Stimulated activated naive CD8-positive, alpha-beta T cell treated with anti-CD3 and anti-CD28 coated beads, Interleukin-15, Interleukin-2, amounts not matched to agents 100 ng/mL and 50 ng/mL, for 24 hours (primary cell): ENCODE measurements around the gene NSD1.
"Not testable (repeated sequence)": the region's sequence is repeated elsewhere in the genome, so short reads cannot be mapped to it uniquely, and the experiment has no call there.

Source experiments
- H3K27ac Mint-ChIP-seq: one replicate; pipeline ENCODE4 v1.8.0; 2021; ENCODE audit warnings: mild to moderate bottlenecking, mixed read lengths
- H3K27me3 Mint-ChIP-seq: one replicate; pipeline ENCODE4 v1.8.0; 2021; ENCODE audit warnings: mixed read lengths
- H3K36me3 Mint-ChIP-seq: one replicate; pipeline ENCODE4 v1.8.0; 2021; ENCODE audit warnings: low read depth, mixed read lengths
- H3K4me1 Mint-ChIP-seq: one replicate; pipeline ENCODE4 v1.8.0; 2021; ENCODE audit warnings: low read depth, mixed read lengths
- H3K4me3 Mint-ChIP-seq: one replicate; pipeline ENCODE4 v1.8.0; 2021; ENCODE audit warnings: mild to moderate bottlenecking, mixed read lengths
- H3K9me3 Mint-ChIP-seq: one replicate; pipeline ENCODE4 v1.8.0; 2021; ENCODE audit warnings: mixed read lengths

NSD1 gene

GRCh38 chr5:177242304-177242703, 108.7 kb downstream of the NSD1 start:
- Mint-ChIP-seq H3K4me1 (no peaks in the 10 kb centered on the region), H3K9me3 (no peaks in the 10 kb centered on the region), H3K36me3 (peaks cover 67% of the 10 kb centered on the region), H3K4me3 (no peak overlapping the region), H3K27ac (no peak overlapping the region), H3K27me3 (no peaks in the 10 kb centered on the region)

- H3K36me3 Mint-ChIP-seq = peaks cover 62% of the 10 kb centered on the region
- no peaks in the 10 kb centered on the region for H3K4me1 Mint-ChIP-seq
- H3K27me3 Mint-ChIP-seq = no peaks in the 10 kb centered on the region
- no peak overlapping the region for H3K4me3 Mint-ChIP-seq
- peak overlapping the region; percentile 24 for H3K27ac Mint-ChIP-seq
- no peaks in the 10 kb centered on the region for H3K9me3 Mint-ChIP-seq
Observed at GRCh38 chr5:177249761-177250537, 116.4 kb downstream of the NSD1 start.

- H3K9me3 Mint-ChIP-seq = no peaks in the 10 kb centered on the region
- peaks cover 65% of the 10 kb centered on the region for H3K36me3 Mint-ChIP-seq
- no peak overlapping the region for H3K4me3 Mint-ChIP-seq
- no peak overlapping the region for H3K27ac Mint-ChIP-seq
- H3K4me1 Mint-ChIP-seq = no peaks in the 10 kb centered on the region
- H3K27me3 Mint-ChIP-seq = no peaks in the 10 kb centered on the region
Observed at GRCh38 chr5:177253252-177253651, 119.7 kb downstream of the NSD1 start.

- Mint-ChIP-seq H3K4me1 (no peaks in the 10 kb centered on the region), H3K4me3 (no peak overlapping the region), H3K27ac (peak overlapping the region; percentile 48), H3K36me3 (peaks cover 76% of the 10 kb centered on the region), H3K9me3 (no peaks in the 10 kb centered on the region), H3K27me3 (no peaks in the 10 kb centered on the region)
Observed at GRCh38 chr5:177256296-177256695, 122.7 kb downstream of the NSD1 start.

- H3K4me1 Mint-ChIP-seq, H3K9me3 Mint-ChIP-seq, H3K4me3 Mint-ChIP-seq, H3K27ac Mint-ChIP-seq, H3K27me3 Mint-ChIP-seq: not testable (repeated sequence)
- H3K36me3 Mint-ChIP-seq = peaks cover 76% of the 10 kb centered on the region
Observed at GRCh38 chr5:177258711-177259110, 125.1 kb downstream of the NSD1 start.

GRCh38 chr5:177260961-177261360, 127.4 kb downstream of the NSD1 start:
- no peak overlapping the region for H3K4me3 Mint-ChIP-seq
- H3K9me3 Mint-ChIP-seq = no peaks in the 10 kb centered on the region
- H3K36me3 Mint-ChIP-seq = peaks cover 74% of the 10 kb centered on the region
- H3K4me1 Mint-ChIP-seq = no peaks in the 10 kb centered on the region
- H3K27me3 Mint-ChIP-seq = no peaks in the 10 kb centered on the region
- H3K27ac Mint-ChIP-seq = no peak overlapping the region

- Mint-ChIP-seq H3K27me3 (no peaks in the 10 kb centered on the region), H3K36me3 (peaks cover 76% of the 10 kb centered on the region)
Observed at GRCh38 chr5:177261510-177261909, 127.9 kb downstream of the NSD1 start.

GRCh38 chr5:177264178-177264577, 130.6 kb downstream of the NSD1 start:
- Mint-ChIP-seq H3K4me1 (no peaks in the 10 kb centered on the region), H3K36me3 (peaks cover 64% of the 10 kb centered on the region), H3K27me3 (no peaks in the 10 kb centered on the region), H3K9me3 (no peaks in the 10 kb centered on the region), H3K27ac (no peak overlapping the region), H3K4me3 (no peak overlapping the region)

More at GRCh38 chr5:177261510-177261909, 127.9 kb downstream of the NSD1 start:
- H3K4me3 Mint-ChIP-seq = no peak overlapping the region
- H3K9me3 Mint-ChIP-seq = no peaks in the 10 kb centered on the region
- no peak overlapping the region for H3K27ac Mint-ChIP-seq
- H3K4me1 Mint-ChIP-seq = no peaks in the 10 kb centered on the region

- H3K36me3 Mint-ChIP-seq = peaks cover 65% of the 10 kb centered on the region
- no peak overlapping the region for H3K4me3 Mint-ChIP-seq
- no peak overlapping the region for H3K27ac Mint-ChIP-seq
- H3K4me1 Mint-ChIP-seq = no peaks in the 10 kb centered on the region
- H3K27me3 Mint-ChIP-seq = no peaks in the 10 kb centered on the region
- no peaks in the 10 kb centered on the region for H3K9me3 Mint-ChIP-seq
Observed at GRCh38 chr5:177265395-177265794, 131.8 kb downstream of the NSD1 start.

GRCh38 chr5:177269232-177269895, 135.8 kb downstream of the NSD1 start:
- no peaks in the 10 kb centered on the region for H3K4me1 Mint-ChIP-seq
- H3K36me3 Mint-ChIP-seq = peaks cover 59% of the 10 kb centered on the region
- no peaks in the 10 kb centered on the region for H3K27me3 Mint-ChIP-seq
- H3K27ac Mint-ChIP-seq = no peak overlapping the region
- no peaks in the 10 kb centered on the region for H3K9me3 Mint-ChIP-seq
- no peak overlapping the region for H3K4me3 Mint-ChIP-seq

GRCh38 chr5:177269976-177270375, 136.4 kb downstream of the NSD1 start:
- H3K4me3 Mint-ChIP-seq = no peak overlapping the region
- peaks cover 57% of the 10 kb centered on the region for H3K36me3 Mint-ChIP-seq
- no peaks in the 10 kb centered on the region for H3K9me3 Mint-ChIP-seq
- no peak overlapping the region for H3K27ac Mint-ChIP-seq
- H3K4me1 Mint-ChIP-seq = no peaks in the 10 kb centered on the region
- no peaks in the 10 kb centered on the region for H3K27me3 Mint-ChIP-seq

GRCh38 chr5:177270653-177271052, 137.1 kb downstream of the NSD1 start:
- Mint-ChIP-seq H3K4me1 (no peaks in the 10 kb centered on the region), H3K27ac (no peak overlapping the region), H3K9me3 (no peaks in the 10 kb centered on the region), H3K36me3 (peaks cover 61% of the 10 kb centered on the region), H3K4me3 (no peak overlapping the region), H3K27me3 (no peaks in the 10 kb centered on the region)

- Mint-ChIP-seq H3K4me1 (no peaks in the 10 kb centered on the region), H3K27me3 (no peaks in the 10 kb centered on the region), H3K9me3 (no peaks in the 10 kb centered on the region), H3K27ac (no peak overlapping the region), H3K4me3 (no peak overlapping the region), H3K36me3 (peaks cover 62% of the 10 kb centered on the region)
Observed at GRCh38 chr5:177271113-177271512, 137.5 kb downstream of the NSD1 start.

GRCh38 chr5:177275883-177276282, 142.3 kb downstream of the NSD1 start:
- Mint-ChIP-seq H3K27me3 (no peaks in the 10 kb centered on the region), H3K36me3 (peaks cover 62% of the 10 kb centered on the region), H3K4me3 (no peak overlapping the region), H3K4me1 (peaks cover 3% of the 10 kb centered on the region), H3K27ac (no peak overlapping the region), H3K9me3 (no peaks in the 10 kb centered on the region)

- Mint-ChIP-seq H3K36me3 (peaks cover 70% of the 10 kb centered on the region), H3K27ac (no peak overlapping the region)
Observed at GRCh38 chr5:177276886-177277285, 143.3 kb downstream of the NSD1 start.

More at GRCh38 chr5:177276886-177277285, 143.3 kb downstream of the NSD1 start:
- Mint-ChIP-seq H3K4me1 (peaks cover 3% of the 10 kb centered on the region), H3K4me3 (no peak overlapping the region), H3K9me3 (no peaks in the 10 kb centered on the region), H3K27me3 (no peaks in the 10 kb centered on the region)
